Neural cell (in vitro differentiated cells): ENCODE results near the gene HEATR1. TPM values are rescaled to one million over a fixed set of nuclear protein-coding genes. Genes with fewer than 3 reads are reported as not detected.

Experiments
- H2AFZ ChIP-seq: fragments of 200-600, 300-800 bp; sonication (generic), shearing (Covaris generic); 2 replicates; pipeline ENCODE4 v1.6.0; 2014; ENCODE audit warnings: low read depth, mild to moderate bottlenecking, antibody characterized with exemption, low read length, moderate library complexity
- H3F3A ChIP-seq: fragments of 200-600 bp; shearing (Covaris generic); 2 replicates; pipeline ENCODE4 v1.6.1; 2016; ENCODE audit warnings: mild to moderate bottlenecking, moderate library complexity, mixed read lengths, antibody characterized with exemption, low read length; ENCODE audit not compliant: insufficient read depth, poor library complexity, severe bottlenecking
- H3K27ac ChIP-seq: fragments of 200-600, 300-800 bp; sonication (generic), shearing (Covaris generic); 2 replicates; pipeline ENCODE4 v1.5.1; 2014; ENCODE audit warnings: mild to moderate bottlenecking, low read length, moderate library complexity
- H3K27me3 ChIP-seq: fragments of 300-800, 200-600 bp; sonication (generic), shearing (Covaris generic); 2 replicates; pipeline ENCODE4 v1.6.0; 2014; ENCODE audit warnings: mild to moderate bottlenecking, low read depth, low read length, moderate library complexity; ENCODE audit not compliant: insufficient read depth
- H3K36me3 ChIP-seq: fragments of 300-800, 200-600 bp; sonication (generic), shearing (Covaris generic); 2 replicates; pipeline ENCODE4 v1.5.1; 2014; ENCODE audit warnings: mild to moderate bottlenecking, antibody characterized with exemption, low read length, moderate library complexity; ENCODE audit not compliant: insufficient read depth
- H3K4me2 ChIP-seq: fragments of 300-800, 200-600 bp; sonication (generic), shearing (Covaris generic); 2 replicates; pipeline ENCODE4 v1.6.0; 2014; ENCODE audit warnings: mild to moderate bottlenecking, low read length
- H3K4me3 ChIP-seq: fragments of 300-800, 200-600 bp; sonication (generic), shearing (Covaris generic); 2 replicates; pipeline ENCODE4 v1.5.1; 2014; ENCODE audit warnings: mild to moderate bottlenecking, low read length, moderate library complexity
- H3K79me2 ChIP-seq: fragments of 200-600 bp; shearing (Covaris generic); replicated peaks from 2 replicates; pipeline ENCODE4 v1.6.0; 2014; ENCODE audit warnings: mild to moderate bottlenecking, low read length, moderate library complexity; ENCODE audit not compliant: insufficient read depth
- H3K9ac ChIP-seq: fragments of 300-800, 200-600 bp; sonication (generic), shearing (Covaris generic); 2 replicates; pipeline ENCODE4 v1.6.1; 2016; ENCODE audit warnings: mild to moderate bottlenecking, low read length, mixed read lengths
- H3K9me2 ChIP-seq: fragments of 200-600 bp; shearing (Covaris generic); 2 replicates; pipeline ENCODE4 v1.6.1; 2016; ENCODE audit warnings: mild to moderate bottlenecking, low read length, mixed read lengths; ENCODE audit not compliant: insufficient read depth
- H3K9me3 ChIP-seq: fragments of 200-600, 300-800 bp; sonication (generic), shearing (Covaris generic); 2 replicates; pipeline ENCODE4 v1.6.1; 2016; ENCODE audit warnings: mild to moderate bottlenecking, mixed run types, low read length, moderate library complexity, mixed read lengths
- H4K20me1 ChIP-seq: fragments of 200-600 bp; shearing (Covaris generic); 2 replicates; pipeline ENCODE4 v1.6.1; 2016; ENCODE audit warnings: mild to moderate bottlenecking, mixed run types; ENCODE audit not compliant: insufficient read depth
- CTCF ChIP-seq: fragments of 450-650 bp; IDR thresholded peaks from 2 replicates; pipeline ENCODE4 v1.5.1; 2014; ENCODE audit warnings: antibody characterized with exemption, mild to moderate bottlenecking, moderate library complexity; ENCODE audit not compliant: poor library complexity, severe bottlenecking
- EP300 ChIP-seq: fragments of 450-650 bp; conservative IDR thresholded peaks from 2 replicates; pipeline ENCODE4 v1.6.1; 2014; ENCODE audit warnings: antibody characterized with exemption, mild to moderate bottlenecking, moderate library complexity; ENCODE audit not compliant: poor library complexity, severe bottlenecking
- EZH2 ChIP-seq: fragments of 200-600, 300-800 bp; shearing (Covaris generic), sonication (generic); IDR thresholded peaks from 2 replicates; pipeline ENCODE4 v1.6.1; 2014; ENCODE audit warnings: antibody characterized with exemption, low read length, borderline replicate concordance, mild to moderate bottlenecking; ENCODE audit not compliant: insufficient read depth, poor library complexity, severe bottlenecking
- MXI1 ChIP-seq: fragments of 450-650 bp; conservative IDR thresholded peaks from 2 replicates; pipeline ENCODE4 v1.6.1; 2014; ENCODE audit warnings: antibody characterized with exemption, mild to moderate bottlenecking; ENCODE audit not compliant: poor library complexity, severe bottlenecking
- POLR2AphosphoS5 ChIP-seq: IDR thresholded peaks from 2 replicates; pipeline ENCODE4 v1.6.1; 2012
- RAD21 ChIP-seq: fragments of 450-650 bp; conservative IDR thresholded peaks from 2 replicates; pipeline ENCODE4 v1.6.1; 2014; ENCODE audit warnings: antibody characterized with exemption, mild to moderate bottlenecking, moderate library complexity
- REST ChIP-seq: IDR thresholded peaks from 2 replicates; pipeline ENCODE4 v1.6.1; 2012; ENCODE audit warnings: borderline replicate concordance
- SMC3 ChIP-seq: fragments of 450-650 bp; conservative IDR thresholded peaks from 2 replicates; pipeline ENCODE4 v1.6.1; 2014; ENCODE audit warnings: antibody characterized with exemption, mild to moderate bottlenecking, moderate library complexity; ENCODE audit not compliant: poor library complexity
- TAF1 ChIP-seq: IDR thresholded peaks from 2 replicates; pipeline ENCODE4 v1.6.1; 2012; ENCODE audit warnings: low read depth
- polyA plus RNA-seq: library from polyadenylated mRNA; depleted of rRNA; stranded (reverse); fragments of >200 nt; gene quantifications from 2 replicates; pipeline ENCODE4 v1.2.3, GENCODE V29; 2014

Gene HEATR1
- polyA plus RNA-seq, 1 donor from 2014 or later = 5.9 TPM

DNA sequence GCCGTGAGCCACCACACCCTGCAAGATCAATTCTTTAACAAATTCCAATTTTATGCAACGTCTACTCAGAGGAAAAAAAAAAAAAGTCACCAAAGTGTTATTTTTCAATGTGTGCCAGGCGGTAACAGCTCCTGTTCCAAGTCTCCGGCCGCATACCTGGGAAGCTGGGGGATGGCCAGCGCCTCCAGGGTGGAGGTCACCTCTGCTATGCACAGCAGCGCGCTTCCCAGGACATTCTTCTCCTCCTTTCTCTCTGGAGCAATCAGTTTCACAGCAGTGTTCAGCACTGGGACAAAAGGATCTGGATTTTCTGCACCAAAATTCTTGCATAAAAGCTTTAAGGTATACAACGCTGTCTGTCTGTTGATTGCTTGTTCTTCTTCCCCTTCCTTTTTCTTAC, 46.2 kb downstream of the HEATR1 start:
- peaks cover 11% of the 10 kb centered on the region for H3K36me3 ChIP-seq
- H3K27ac ChIP-seq = no peak overlapping the region
- H3K4me3 ChIP-seq = no peak overlapping the region
- H3K27me3 ChIP-seq = no peaks in the 10 kb centered on the region
- no peaks in the 10 kb centered on the region for H3K9me2 ChIP-seq
- H3F3A ChIP-seq = no peaks in the 10 kb centered on the region
- no peaks in the 10 kb centered on the region for H3K79me2 ChIP-seq
- no peaks in the 10 kb centered on the region for H4K20me1 ChIP-seq
- TF ChIP-seq CTCF = no peak
- TF ChIP-seq SMC3 = no peak
- no peak for TF ChIP-seq MXI1
- TF ChIP-seq RAD21 = no peak
- TF ChIP-seq TAF1 = no peak
- no peak for TF ChIP-seq EZH2
- TF ChIP-seq POLR2AphosphoS5 = no peak
- TF ChIP-seq REST = no peak
- no peak for TF ChIP-seq EP300
- no peak overlapping the region for H3K9ac ChIP-seq
- no peak overlapping the region for H2AFZ ChIP-seq
- H3K9me3 ChIP-seq = no peaks in the 10 kb centered on the region
- no peak overlapping the region for H3K4me2 ChIP-seq

GRCh38 chr1:236556606-236557005, 47.7 kb downstream of the HEATR1 start:
- H3K36me3 ChIP-seq = peaks cover 14% of the 10 kb centered on the region
- no peaks in the 10 kb centered on the region for H3K27me3 ChIP-seq
- no peak for TF ChIP-seq CTCF
- no peak for TF ChIP-seq TAF1
- no peak for TF ChIP-seq SMC3
- no peak for TF ChIP-seq REST
- no peaks in the 10 kb centered on the region for H3K9me3 ChIP-seq
- no peaks in the 10 kb centered on the region for H3K79me2 ChIP-seq
- H2AFZ ChIP-seq = no peak overlapping the region
- no peak overlapping the region for H3K9ac ChIP-seq
- H3K4me3 ChIP-seq = no peak overlapping the region
- no peaks in the 10 kb centered on the region for H3K9me2 ChIP-seq
- H4K20me1 ChIP-seq = no peaks in the 10 kb centered on the region
- H3K4me2 ChIP-seq = no peak overlapping the region
- H3K27ac ChIP-seq = no peak overlapping the region
- no peaks in the 10 kb centered on the region for H3F3A ChIP-seq
